Retina (tissue), 1 donor: Measurements from ENCODE around the gene HK1.
"Not testable (repeated sequence)": the region's sequence is repeated elsewhere in the genome, so short reads cannot be mapped to it uniquely, and the experiment has no call there.

Source experiments
- DNase-seq: peaks from one replicate; pipeline ENCODE4 v3.0.0-alpha.2; 2016

Gene HK1

DNA sequence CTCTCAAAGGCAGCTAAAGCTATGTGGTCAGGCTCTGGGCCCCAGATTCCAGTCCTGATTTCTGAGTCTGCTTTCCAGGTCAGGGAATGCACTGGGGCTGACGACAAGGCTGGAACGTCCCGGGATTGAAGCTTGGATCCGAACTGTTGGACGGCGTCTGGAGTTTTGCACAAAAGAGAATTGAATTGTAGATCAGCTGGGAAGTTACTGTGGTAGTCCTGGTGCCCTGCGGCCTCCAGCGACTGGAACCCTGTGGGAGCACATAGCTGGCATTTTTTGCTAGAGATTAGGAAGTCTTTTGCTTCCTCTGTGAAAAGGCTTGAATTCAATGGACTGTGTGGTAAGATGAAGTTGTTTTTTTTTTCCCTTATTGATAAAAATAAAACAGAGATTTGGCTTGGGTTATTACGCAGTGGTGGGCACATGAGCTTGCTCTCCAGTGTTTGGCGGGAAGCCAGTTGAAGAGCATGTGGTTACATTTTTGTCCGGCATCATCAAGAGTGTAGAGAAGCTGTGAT lies at the start of gene HK1:
Gene HK1 (plus strand): TSS at position 51 of the 518 bp plus-strand sequence.
- no peak for DNase-seq

DNA sequence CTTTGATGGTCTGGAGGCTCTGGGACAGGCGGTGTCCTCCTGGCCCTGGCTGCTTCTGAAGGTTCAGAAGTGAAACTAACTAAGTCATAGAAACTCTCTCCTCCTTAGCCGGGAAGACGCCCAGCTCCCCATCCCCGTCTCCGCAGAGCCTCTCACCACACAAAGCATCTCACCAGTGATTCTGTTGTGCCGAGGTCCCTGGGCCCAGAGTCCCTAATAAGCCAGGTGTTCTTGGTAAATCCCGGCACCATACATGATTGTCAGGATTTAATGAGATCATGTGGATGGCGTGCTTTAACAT lies 48.7 kb upstream of the HK1 start:
- DNase-seq: no peak

DNA sequence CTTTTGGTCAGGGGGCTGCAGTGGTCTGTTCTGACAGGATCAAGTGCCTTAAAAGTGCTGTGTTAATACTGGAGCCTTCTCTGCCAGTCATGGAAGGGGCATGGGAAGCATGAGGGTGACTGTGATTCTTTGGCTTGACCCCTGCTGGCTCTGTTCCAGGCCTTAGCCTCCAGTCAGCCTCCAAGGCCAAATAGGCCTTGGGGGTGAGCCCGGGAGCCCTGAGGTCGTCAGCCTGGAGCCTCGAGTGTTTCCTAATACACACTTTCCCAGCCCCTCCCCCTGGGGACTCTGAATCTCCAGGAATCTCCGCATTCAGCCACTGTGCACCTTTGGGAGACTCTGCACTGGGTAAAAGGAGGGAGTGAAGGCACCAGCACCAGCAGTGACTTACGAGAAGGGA lies 48.2 kb upstream of the HK1 start:
- no peak for DNase-seq

DNA sequence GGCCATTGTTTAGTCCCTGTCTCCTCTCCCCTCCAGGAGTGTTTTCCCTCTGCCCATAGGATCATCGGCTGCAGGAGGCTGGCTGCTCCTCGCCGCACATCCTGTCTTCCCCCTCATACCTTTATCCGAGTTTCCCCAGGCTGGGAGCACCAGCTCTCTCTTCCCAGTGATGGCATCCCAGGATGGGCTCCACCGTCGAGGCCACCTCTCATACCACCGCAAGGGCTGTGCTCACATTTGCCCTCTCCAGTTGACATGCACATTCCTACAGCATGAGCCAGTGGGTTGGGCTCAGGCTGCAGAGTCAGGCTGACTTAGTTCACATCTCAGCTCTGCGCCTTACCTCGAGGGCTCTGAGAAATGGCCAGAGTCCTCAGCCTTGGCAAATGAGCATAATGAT lies 46.0 kb upstream of the HK1 start:
- DNase-seq: no peak

DNA sequence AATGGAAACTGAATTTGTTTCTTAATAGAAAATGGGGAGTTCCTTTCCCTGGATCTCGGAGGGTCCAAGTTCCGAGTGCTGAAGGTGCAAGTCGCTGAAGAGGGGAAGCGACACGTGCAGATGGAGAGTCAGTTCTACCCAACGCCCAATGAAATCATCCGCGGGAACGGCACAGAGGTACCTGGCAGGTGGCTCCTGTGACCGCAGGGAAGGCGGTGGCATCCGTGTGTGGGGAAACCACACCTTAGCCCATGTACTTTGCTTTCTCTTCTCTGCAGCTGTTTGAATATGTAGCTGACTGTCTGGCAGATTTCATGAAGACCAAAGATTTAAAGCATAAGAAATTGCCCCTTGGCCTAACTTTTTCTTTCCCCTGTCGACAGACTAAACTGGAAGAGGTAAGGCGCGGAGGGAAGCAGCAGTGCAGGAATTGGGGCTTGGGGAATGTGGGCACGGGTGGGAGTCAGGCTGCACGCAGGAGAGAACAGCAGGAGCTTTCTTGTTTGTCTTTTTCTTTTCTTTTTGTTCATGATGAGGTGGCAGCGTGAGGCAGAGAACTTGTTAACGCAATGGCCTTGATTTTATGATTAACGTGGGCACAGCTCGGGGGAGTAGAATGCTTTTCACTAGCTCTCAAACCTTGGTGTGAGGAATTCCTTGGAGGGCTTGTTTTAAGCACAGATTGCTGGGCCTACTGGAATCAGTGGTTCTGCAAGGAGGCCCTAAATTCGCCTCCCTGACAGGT lies 45.4 kb upstream of the HK1 start:
- DNase-seq: no peak

DNA sequence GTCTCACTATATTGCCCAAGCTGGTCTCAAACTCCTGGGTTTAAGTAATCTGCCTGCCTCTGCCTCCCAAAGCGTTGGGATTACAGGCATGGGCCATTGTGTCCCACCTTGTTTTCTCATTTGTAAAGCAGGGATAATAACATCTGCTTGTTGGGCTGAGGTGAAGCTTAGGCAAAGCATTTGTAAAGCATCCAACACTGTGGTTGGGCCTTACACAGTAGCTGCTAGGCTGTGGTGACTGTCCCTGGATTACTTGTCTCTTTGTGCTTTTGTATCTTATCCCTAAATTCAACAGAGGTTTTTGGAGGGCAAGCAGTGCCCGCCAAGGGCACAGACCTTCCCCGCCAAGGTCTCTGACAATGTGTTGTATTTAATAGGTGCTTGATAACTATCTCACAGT lies 43.8 kb upstream of the HK1 start:
- DNase-seq: no peak

DNA sequence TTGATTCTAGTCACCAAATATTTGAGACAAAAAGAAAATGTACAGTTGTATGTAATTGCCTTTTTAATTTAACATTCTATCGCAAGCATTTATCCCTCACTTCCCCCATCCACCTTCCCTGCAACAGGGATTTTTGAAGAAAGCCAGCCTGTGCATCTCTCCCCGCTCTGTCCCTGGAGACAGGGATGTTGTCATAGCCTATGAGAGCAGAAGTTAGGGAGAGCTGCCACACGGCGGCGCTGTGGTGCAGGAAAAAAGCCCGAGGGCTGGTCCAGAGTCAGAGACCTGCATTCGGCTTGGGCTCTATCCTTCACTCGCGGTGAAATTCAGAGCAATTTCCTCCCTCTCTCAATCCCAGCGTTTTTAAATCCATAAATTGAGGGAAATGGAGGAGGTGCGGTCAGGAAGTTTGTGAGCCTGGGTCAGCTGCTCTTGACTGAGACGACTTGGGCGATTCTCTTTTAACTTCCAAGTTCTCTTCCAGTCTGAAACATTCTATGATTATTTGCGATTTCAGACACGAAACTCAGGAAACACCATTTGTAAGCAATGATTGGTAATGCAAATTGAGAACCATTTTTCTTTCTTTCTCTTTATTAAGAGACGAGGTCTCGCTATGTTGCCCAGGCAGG lies 40.7 kb upstream of the HK1 start:
- peak; percentile 92 for DNase-seq

DNA sequence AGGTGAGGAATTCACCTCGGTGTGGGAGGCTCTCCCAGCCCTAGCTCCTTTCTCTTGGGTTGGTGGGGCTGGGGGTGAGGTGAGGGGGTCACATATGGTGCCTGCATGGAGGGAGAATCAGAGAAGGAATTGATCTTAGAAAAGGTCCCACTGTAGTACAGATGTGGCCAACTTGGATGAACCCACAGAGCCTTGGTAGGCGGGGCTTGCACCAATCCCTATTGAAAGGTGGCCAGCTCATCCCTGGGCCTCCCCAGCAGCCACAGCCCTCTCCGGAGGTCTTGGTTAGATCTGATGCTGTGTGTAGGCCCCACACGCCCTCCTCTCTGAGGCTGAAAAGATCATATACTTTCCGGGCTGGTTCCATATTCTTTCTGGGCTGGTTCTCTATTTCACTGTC lies 39.2 kb upstream of the HK1 start:
- no peak for DNase-seq

DNA sequence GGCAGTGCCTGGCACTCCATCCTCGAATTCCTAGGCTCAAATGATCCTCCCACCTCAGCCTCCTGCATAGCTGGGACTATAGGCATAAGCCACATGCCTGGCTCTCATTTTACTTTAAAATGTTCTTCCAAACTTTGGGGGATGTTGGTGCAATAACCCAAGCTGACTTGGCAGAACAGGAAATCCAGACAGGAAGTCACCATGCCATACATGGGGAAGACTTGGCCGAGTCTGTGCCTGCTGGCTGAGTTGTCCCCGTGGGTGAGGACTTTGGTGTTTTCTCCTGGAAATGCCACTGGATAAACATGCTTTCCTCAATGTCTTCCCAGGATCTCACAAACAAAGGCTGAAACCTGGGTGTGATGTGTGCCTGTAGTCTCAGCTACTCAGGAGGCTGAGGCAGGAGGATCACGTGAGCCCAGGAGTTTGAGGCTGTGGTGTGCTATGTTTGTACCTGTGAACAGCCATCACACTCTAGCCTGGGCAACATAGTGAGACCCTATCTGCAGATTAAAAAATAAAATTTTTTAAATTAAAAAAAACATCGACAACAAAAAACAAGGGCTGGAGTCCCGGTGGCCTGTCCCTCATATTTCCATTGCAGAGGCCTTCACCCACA lies 38.4 kb upstream of the HK1 start:
- DNase-seq: no peak

DNA sequence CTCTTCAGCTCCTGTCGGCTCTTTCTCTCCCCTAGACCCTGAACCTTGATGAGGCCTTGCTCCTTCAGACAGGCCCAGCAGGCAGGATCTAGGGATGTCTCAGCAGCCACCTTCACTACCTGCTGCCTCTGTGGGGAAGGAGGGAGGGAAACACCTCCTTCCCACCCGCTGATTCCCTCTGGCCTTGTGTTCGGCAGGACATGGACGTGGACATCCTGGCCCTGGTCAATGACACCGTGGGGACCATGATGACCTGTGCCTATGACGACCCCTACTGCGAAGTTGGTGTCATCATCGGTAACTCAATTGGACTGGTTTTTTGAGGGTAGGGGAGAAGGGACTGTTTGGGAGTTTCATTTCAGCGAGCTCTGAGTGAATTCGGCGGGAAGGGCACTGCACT lies 37.8 kb upstream of the HK1 start:
- no peak for DNase-seq

DNA sequence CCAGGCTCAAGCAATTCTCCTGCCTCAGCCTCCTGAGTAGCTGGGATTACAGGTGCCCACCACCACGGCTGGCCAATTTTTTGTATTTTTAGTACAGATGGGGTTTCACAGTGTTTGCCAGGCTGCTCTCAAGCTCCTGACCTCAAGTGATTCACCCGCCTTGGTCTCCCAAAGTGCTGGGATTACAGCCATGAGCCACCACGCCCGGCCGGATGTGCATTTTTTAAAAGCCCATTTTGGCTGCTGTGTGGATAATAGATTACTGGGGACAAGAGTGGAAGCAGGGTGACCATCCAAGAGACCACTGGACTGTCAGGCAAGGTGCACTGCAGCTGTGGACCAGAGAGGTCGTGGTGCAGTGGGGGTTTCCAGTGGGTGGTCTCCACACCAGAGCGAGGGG lies 36.7 kb upstream of the HK1 start:
- DNase-seq: no peak

DNA sequence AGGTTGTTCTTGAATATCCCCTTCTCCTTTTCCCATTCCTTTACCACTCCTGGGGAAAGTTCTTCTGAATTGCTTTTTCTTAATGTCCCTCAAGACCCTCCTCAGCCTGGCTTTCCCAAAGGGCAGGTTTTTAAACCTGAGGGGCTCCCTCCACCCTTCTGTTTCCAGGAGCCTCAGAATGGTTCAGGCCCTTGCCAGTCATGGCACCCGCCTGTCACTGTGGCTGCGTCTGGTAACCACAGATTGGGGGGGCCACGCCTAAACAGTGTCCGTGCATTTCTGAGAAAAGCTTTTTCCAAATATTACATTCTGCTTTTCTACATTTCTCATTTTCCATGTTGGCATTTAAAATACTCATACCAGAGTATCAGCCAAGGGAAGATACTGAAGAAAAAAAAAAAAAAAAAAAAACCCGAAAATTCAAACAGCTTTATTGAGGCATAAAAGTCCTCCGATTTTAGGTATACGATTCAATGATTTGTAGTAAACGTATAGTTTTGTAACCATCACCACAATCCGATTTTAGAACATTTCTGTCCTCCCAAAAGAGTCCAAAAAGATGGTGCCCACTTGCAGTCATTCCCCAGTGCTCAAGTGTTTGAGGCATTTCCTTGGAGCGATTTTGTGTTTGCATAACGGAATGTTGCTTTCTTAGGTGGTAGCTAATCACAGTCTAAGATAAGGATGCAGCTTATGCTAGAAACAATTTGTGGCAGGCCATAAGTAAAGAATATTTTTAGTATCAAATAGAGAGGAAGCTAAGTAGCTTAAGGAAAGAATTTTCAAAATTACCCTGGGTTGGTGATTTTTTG lies 36.0 kb upstream of the HK1 start:
- DNase-seq: no peak

DNA sequence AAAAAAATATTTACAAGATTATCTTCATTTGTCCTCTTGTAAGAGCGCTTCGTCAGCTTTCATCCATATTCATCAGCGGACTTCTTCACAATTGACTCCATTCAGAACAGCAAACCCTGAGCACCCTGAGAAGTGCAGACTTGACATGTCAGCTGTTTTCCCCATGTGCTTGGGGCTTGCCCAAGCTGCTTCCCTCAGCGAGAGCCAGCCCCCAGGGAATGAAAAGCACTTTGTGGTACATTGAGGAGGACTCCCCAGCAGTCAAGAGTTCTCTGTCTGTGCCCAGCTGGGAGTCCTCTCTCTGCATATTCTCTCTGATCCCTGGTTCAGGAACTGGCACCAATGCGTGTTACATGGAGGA lies 35.5 kb upstream of the HK1 start:
- no peak for DNase-seq

DNA sequence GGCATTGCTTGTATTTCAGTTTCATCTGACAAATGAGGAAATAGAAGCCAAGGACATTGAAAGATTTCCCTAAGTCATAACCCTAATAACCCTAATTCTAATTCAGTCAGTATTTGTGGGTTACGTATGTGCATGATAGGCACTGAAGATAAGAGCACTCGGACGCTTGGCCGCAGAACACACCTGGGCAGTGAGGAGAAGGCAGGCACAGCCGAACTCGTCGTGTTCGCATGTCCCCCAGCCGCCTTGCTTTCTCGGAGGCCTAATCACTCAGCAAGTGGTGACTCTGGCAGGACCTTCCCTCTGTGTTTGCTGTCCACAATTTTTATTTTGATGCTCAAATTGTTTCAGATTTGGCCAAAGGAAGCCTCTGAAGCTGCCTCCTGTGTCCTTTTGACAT lies 34.5 kb upstream of the HK1 start:
- no peak for DNase-seq

DNA sequence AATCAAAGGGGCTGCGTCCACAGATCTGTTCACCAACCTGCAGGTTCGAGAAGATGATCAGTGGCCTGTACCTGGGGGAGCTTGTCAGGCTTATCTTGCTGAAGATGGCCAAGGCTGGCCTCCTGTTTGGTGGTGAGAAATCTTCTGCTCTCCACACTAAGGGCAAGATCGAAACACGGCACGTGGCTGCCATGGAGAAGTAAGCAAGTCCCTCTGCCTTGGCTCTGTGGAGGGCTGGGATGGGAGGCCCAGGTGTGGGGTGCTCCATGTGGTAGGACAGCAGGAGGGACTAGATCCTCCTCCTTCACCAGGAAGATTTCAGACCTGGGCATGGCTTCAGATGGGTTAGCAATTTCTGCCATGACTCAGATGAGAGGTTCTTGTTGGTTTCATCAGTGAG lies 32.3 kb upstream of the HK1 start:
- DNase-seq: no peak

DNA sequence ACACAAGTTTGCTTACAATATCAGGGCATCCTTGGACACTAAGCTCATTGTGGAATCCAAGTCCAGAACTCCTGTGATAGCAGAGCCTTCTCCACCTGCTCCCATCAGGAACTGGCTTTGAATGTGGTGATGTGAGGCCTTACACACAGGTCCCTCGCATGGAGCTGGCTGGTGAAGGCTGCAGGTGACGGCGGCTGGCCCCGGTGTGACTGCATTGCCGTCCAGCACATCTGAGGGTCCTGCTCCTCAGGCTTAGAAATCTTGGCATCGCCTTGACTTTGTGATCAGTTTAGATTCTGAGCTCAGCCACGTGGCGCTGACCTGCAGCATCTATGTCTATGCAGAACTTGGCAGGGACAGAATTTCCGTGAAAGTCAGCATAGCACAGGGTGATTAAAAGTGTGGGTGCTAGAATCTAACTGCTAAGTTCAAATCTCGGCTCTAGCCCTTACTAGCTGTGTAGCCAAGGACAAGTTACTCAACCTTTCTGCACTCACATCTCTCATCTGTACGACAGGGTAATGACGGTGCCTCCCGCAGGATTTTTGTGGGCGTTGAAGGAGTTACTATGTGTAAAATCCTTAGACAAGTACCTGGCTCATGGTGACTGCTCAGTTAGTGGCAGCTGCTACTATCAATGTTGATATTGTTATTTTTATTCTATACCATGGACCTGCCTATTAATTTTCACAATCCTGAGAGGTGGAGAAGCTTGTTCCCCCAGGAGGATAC lies 31.5 kb upstream of the HK1 start:
- no peak for DNase-seq

DNA sequence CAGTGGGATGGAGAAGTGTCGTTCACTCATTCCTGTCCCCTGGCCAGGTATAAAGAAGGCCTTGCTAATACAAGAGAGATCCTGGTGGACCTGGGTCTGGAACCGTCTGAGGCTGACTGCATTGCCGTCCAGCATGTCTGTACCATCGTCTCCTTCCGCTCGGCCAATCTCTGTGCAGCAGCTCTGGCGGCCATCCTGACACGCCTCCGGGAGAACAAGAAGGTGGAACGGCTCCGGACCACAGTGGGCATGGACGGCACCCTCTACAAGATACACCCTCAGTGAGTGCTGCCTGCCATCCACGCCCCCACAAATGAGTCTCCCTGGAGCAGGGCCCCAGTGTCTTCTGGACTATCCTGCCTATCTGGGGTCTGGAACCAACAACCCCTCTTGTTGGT lies 31.0 kb upstream of the HK1 start:
- no peak for DNase-seq

DNA sequence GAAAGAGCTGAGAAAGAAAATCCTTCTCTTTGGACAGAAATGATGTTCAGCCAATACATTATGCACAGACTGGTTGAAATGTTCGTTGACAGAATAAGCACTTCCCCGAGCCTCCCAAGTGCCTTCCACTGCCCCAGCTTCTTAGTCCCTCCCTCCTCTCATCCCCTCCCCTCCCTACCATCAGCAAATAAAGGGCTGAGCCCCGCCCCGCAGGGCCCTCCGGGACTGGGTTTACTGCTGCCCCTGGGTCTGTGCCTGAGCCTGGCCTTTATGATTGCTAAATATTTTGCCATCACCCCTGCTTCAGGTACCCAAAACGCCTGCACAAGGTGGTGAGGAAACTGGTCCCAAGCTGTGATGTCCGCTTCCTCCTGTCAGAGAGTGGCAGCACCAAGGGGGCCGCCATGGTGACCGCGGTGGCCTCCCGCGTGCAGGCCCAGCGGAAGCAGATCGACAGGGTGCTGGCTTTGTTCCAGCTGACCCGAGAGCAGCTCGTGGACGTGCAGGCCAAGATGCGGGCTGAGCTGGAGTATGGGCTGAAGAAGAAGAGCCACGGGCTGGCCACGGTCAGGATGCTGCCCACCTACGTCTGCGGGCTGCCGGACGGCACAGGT lies 30.1 kb upstream of the HK1 start:
- DNase-seq: no peak

DNA sequence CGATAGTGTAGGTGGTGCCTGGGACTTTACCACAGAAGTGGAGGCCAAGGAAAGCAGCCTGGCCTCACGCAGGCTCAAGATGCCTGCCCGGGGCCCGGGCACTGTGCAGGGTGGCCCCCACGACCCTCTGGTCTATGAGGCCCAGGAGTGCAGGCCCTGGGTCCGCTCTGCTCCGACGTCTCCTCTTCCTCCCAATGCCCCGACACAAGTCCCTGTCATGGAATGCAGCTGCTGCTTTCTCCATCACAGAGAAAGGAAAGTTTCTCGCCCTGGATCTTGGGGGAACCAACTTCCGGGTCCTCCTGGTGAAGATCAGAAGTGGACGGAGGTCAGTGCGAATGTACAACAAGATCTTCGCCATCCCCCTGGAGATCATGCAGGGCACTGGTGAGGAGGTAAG lies 28.3 kb upstream of the HK1 start:
- no peak for DNase-seq

DNA sequence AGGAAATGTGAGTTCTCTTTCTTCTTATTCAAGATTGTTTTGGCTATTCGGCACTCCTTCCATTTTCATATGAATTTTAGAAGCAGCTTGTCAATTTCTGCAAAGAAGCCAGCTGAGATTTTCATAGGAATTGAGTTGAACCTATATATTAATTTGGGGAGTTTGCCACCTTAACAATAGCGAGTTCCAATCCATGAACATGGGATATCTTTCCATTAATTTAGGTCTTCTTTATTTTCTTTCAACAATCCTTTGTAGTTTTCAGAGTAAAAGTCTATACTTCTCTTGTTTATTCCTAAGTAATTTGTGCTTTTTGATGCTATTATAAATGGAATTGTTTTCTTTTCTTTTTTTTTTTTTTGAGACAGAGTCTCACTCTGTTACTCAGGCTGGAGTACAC lies 26.9 kb upstream of the HK1 start:
- DNase-seq: not testable (repeated sequence)

DNA sequence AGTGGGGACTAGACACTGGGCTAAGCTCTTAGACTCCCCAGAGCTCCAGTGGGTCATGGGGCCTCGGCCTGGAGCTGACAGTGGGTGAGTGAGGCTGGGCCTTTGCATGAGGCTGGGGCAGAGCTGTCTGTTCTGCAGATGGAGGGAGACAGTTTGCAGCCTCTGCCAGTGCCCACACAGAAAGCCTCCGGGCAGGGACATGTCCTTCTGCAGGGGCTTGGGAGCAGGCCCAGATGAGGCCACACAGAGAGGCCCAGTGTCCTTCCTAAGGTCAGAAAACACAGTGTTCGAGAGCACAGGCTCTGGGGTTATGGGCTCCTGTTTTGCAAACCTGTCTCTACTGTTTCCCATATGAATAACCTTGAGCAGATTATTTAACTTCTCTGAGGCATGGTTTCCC lies 25.1 kb upstream of the HK1 start:
- DNase-seq: no peak

DNA sequence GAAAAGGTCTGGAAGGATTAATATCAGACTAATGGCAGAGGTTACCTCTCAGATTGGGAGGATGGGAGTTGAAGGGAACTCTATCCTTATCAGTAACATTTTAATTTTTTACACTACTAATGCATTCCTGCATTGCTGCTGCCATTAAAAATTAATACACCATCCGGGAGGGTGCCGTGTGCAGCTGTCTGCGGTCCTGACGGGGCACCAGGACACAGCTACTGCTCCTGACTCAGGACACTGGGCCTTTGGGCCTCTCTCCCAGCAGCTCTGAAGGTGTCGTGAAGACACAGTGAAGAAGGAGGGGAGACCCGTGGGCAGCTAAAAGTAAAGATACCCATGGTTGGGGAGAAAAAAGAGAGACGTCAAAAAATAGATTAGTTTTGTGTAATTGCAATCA lies 23.4 kb upstream of the HK1 start:
- no peak for DNase-seq
